Fibroblast of villous mesenchyme (primary cell): Measurements from ENCODE around the gene CDC42EP3. TPM values are rescaled to one million over a fixed set of nuclear protein-coding genes. Genes with fewer than 3 reads are reported as not detected.
A peak's percentile ranks its signal among the peaks of the same experiment; 100 is the strongest.

Source experiments
- DNase-seq: peaks from one replicate; pipeline ENCODE4 v3.0.0-alpha.2; 2010; ENCODE audit warnings: low read depth
- H3K4me3 ChIP-seq: 2 replicates; pipeline ENCODE4 v1.5.1; 2011; ENCODE audit warnings: low read depth, mild to moderate bottlenecking, low read length
- CTCF ChIP-seq: IDR thresholded peaks from 2 replicates; pipeline ENCODE4 v1.5.1; 2012; ENCODE audit warnings: low read depth, mild to moderate bottlenecking, low read length; ENCODE audit not compliant: insufficient read depth
- total RNA-seq: library from RNA; depleted of rRNA; stranded (reverse); fragments of >200 nt; gene quantifications from 2 replicates; pipeline ENCODE4 v1.2.3, GENCODE V29; 2012

The CDC42EP3 gene
- total RNA-seq, 1 donor = 132 TPM

DNA sequence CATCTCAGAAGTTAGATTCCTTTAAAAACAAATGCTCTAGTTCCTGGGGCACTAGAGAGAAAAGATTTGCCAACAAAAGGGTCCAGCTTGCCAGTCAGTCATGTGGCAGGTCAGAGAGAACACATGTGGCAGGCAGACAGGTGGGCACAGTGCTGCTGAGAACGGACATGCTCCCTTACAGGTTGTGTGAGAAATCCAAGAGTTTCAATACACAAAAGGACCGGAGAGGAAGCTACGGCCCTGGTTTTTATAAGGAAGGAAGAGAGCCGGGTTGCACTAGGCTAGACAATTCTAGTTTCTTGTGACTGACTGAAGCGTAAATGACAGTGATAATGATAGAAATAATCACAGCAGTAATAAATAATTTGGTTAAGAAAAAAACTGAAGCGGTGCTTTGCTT, 18.3 kb downstream of the CDC42EP3 start:
- no peak for TF ChIP-seq CTCF
- no peak for DNase-seq
- no peak overlapping the region for H3K4me3 ChIP-seq

DNA sequence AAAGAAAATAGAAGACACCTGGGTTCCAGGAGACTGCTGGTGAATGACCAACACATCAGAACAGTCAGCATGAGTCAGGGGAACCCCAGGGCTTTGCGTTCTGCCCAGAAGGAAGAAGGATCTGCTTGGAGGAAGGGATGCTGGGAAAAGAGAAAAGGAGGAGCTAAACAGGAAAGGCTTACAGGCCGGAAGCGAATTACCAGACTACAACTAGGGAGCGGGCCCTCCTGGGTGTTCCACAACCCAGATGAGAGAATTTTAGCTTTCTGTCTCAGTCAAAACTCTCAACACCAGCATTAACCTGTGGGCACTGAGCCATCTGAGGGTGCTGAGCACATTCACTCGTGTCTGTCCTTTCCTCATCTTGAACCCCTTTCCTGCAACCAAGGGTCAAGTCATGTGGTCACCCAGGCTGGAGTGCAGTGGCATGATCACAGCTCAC, 19.2 kb downstream of the CDC42EP3 start:
- TF ChIP-seq CTCF = no peak
- no peak overlapping the region for H3K4me3 ChIP-seq
- DNase-seq = peak; percentile 45

DNA sequence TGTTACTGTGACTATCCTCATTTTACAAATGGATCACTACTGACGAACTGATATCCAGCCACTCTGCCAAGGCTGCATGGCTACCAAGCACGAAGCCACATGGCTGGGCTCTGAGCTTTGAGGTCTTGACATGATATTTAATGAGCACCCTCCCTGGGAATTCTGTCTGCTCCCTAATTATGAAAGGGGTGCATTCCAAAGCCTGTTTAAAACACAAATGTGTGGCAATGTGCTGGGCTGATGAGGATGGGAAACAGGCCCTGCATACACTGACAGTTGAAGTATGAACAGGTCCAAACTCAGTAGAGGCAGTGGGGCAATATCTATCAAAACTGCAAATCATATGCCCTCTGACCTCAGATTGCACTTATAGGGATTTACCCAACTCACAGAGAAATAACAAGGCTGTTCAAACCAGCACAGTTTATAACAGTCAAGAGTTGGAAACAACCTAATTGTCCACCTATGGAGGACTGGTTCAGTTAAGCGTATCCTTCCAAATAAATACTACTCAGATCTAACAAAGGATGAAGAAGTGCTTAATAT, 20.8 kb downstream of the CDC42EP3 start:
- no peak overlapping the region for H3K4me3 ChIP-seq
- no peak for TF ChIP-seq CTCF
- DNase-seq = no peak

- no peak for TF ChIP-seq CTCF
Measured at GRCh38 chr2:37649518-37649917, 21.9 kb downstream of the CDC42EP3 start.

GRCh38 chr2:37648331-37649011, 23.0 kb downstream of the CDC42EP3 start:
- no peak for DNase-seq
- H3K4me3 ChIP-seq = no peak overlapping the region
- TF ChIP-seq CTCF = no peak

More at GRCh38 chr2:37649518-37649917, 21.9 kb downstream of the CDC42EP3 start:
- no peak overlapping the region for H3K4me3 ChIP-seq
- DNase-seq = no peak

GRCh38 chr2:37647971-37648330, 23.5 kb downstream of the CDC42EP3 start:
- no peak overlapping the region for H3K4me3 ChIP-seq
- peak; percentile 71 for DNase-seq
- TF ChIP-seq CTCF = no peak

DNA sequence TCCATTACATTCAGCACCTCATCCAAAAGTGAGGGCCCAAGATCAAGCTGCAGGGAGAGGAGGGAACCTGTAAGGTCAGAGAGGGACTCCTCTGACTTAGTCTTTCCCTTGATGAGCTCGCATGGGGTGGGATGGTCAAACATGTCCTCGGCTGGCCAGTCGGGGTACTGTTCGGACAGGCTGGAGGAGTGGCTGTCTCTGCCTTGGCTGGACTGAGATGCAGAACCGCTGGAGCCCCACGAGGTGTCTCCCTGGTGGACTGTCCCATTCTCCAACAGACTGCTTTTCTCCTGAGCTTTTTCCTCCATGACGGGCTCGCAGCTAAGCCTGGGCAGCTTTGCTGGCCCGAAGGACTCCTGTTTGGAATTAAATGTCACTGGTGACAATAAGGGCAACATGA, 25.6 kb downstream of the CDC42EP3 start:
- TF ChIP-seq CTCF = no peak
- DNase-seq = no peak
- H3K4me3 ChIP-seq = no peak overlapping the region
